AG09309 (cell line): ENCODE data around the gene MCOLN3.

Experiments used
- DNase-seq: peaks from one replicate; pipeline ENCODE4 v3.0.0-alpha.2; 2010; ENCODE audit warnings: low read depth
- H3K4me3 ChIP-seq: 2 replicates; pipeline ENCODE4 v1.5.1; 2011; ENCODE audit warnings: mild to moderate bottlenecking, low read depth, low read length, moderate library complexity; ENCODE audit not compliant: control insufficient read depth
- TF ChIP-seq, protein P1 (sequence below): IDR thresholded peaks from 2 replicates; pipeline ENCODE4 v1.5.1; 2011; ENCODE audit warnings: mild to moderate bottlenecking, low read depth, low read length, inconsistent platforms; ENCODE audit not compliant: insufficient read depth, control insufficient read depth; ENCODE audit errors: missing control alignments

The MCOLN3 gene

DNA sequence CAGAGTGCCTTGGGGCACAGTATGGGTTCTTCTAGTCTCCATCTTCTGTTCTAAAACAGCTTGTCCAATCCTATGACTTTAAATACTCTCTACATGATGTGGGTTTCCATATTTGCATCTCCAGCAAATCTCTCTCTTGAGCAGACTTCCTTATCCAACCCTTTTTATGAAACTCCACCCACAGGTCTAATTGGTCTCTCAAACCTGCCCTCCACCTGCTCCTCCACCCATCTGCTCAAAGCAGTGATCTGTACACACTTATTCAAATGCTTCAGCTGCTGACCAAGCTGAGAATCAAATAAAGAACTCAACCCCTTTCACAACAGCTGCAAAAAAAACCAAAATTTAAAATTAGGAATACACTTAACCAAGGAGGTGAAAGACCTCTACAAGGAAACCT, 62.9 kb downstream of the MCOLN3 start:
- TF ChIP-seq, protein P1, sequence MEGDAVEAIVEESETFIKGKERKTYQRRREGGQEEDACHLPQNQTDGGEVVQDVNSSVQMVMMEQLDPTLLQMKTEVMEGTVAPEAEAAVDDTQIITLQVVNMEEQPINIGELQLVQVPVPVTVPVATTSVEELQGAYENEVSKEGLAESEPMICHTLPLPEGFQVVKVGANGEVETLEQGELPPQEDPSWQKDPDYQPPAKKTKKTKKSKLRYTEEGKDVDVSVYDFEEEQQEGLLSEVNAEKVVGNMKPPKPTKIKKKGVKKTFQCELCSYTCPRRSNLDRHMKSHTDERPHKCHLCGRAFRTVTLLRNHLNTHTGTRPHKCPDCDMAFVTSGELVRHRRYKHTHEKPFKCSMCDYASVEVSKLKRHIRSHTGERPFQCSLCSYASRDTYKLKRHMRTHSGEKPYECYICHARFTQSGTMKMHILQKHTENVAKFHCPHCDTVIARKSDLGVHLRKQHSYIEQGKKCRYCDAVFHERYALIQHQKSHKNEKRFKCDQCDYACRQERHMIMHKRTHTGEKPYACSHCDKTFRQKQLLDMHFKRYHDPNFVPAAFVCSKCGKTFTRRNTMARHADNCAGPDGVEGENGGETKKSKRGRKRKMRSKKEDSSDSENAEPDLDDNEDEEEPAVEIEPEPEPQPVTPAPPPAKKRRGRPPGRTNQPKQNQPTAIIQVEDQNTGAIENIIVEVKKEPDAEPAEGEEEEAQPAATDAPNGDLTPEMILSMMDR = no peak
- DNase-seq = no peak
- no peak overlapping the region for H3K4me3 ChIP-seq

DNA sequence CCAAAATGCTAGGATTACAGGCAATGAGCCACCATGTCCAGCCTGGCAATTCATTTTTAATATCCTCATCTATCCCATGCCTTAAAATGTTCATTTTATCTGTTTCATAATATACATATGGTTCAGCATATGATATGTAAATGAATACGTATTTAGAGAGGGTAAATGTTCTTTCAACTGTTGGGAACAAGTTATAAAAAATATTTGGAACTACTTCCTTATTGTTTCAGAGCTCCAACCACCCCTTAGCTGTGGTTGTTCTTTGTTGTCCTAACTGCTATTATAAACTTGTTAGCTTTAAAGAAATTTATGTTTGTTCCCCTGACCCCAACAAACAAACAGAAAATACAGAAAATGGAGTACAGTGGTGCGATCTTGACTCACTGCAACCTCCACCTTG, 65.9 kb downstream of the MCOLN3 start:
- H3K4me3 ChIP-seq = no peak overlapping the region
- TF ChIP-seq, protein P1 = no peak

DNA sequence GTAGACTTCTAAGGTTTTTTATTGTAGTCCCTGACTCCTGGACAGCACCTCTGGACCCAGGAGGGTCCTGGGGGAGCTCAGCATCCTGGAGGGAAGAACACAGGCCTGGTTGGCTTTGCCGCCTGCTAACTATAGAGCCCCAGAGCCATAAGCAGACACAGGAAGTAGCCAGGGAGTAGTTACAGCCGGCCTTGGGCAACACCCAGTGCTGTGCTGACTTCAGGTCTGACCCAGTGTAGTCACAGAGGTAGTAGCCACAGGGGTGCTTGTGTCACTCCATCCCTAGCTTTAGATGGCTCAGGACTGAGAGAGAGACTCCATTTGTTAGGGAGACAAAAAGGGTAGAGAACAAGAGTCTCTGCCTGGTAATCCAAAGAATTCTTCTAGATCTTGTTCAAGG, 73.3 kb downstream of the MCOLN3 start:
- no peak for DNase-seq
- TF ChIP-seq, protein P1 = no peak
- H3K4me3 ChIP-seq = no peak overlapping the region

More for the DNA sequence above, 65.9 kb downstream of the MCOLN3 start:
- DNase-seq = no peak

DNA sequence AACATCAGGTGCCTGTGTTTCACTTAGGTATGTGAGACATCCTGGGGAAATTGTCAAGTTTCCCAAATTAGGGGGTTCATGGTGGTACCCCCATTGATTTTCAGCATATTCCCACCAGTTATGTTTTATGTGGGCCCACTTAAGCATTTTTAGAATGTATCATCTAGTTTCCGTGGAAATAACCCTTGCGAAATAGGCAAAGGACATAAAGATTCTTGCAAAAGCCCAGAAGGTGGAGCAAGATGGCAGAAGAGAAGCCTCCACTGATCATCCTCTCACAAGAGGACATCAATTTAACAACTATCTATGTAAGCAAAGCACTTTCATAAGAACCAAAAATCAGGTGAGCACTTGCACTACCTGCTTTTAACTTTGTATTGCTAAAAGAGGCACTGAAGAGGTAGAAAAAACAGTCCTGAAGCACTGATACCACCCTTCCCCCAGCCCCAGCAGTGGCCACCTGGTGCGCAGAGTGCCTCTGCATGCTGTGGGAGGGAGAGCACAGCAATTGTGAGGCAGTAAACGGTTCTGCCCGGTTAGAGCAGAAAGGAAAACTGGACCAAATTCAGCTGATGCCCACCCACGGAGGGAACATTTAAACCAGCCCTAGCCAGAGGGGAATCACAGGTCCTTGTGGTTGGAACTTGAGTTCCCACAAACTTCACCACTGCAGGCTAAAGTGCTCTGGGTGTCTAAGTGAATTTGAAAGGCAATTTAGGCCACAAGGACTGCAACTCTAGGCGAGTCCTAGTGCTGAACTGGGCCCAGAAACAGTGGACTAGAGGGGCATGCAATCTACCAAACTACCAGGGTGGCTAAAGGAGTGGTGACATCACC, 74.6 kb downstream of the MCOLN3 start:
- H3K4me3 ChIP-seq = no peak overlapping the region
- TF ChIP-seq, protein P1 = no peak
- DNase-seq = no peak

DNA sequence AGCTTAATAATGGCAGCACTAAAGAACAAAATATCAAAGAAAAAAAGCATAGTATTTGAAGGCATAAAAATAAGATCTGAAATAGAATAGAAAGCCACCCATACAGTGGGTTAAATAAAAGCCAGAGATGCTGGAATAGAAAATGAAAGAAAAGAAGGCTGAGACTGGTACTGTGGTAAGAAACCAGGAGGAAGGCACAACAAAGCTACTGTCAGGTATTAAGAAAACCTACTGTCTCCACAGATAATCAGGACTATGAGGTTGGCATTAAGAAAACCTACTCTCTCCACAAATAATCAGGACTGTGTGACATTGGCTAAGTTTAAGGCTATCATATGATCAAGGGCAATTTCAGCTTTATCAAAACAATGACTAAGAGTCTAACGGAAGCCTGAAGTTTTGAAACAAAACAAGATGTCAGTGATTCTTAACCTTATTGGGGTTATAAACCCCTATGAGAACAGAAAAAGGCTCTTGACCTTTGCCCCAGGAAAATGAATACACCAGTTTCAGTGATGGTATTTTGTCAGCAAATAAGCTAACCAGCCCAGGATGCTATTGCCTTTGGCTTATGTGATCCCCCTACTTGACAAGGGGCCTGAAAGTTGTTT, 75.8 kb downstream of the MCOLN3 start:
- TF ChIP-seq, protein P1 = no peak
- DNase-seq = no peak
- no peak overlapping the region for H3K4me3 ChIP-seq

DNA sequence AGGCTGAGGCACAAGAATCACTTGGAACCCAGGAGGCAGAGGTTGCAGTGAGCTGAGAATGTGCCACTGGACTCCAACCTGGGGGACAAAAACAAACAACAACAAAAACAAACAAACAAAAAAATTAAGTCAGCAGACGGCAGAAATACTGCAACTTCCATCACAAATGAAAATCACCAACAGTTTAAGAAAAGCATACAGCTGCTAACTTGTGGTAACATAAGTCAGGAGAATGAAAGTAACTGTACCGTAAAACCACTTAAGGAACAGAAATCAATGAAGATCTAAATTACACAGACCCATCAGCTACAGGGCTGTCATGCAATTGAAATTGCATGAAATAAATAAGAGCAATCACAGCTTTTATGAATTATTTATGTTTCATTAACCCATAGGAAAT, 76.3 kb downstream of the MCOLN3 start:
- DNase-seq = no peak
- H3K4me3 ChIP-seq = no peak overlapping the region
- TF ChIP-seq, protein P1 = no peak
